Stimulated activated memory B cell treated with anti-CD40 and anti-IgM and Interleukin-4, amounts not matched to agents 10 μg/mL and 1 μg/mL and 100 μg/mL, for 72 hours (primary cell): ENCODE data around the gene LAMA1.

Experiments used
- ATAC-seq: fragments of 150-1000 bp; cut with Tn5 transposase; 2 replicates; pipeline ENCODE4 v1.10.0; 2021
- H3K27ac Mint-ChIP-seq: one replicate; pipeline ENCODE4 v1.8.0; 2022; ENCODE audit warnings: mild to moderate bottlenecking, mixed read lengths
- H3K27me3 Mint-ChIP-seq: one replicate; pipeline ENCODE4 v1.8.0; 2022; ENCODE audit warnings: mixed read lengths
- H3K36me3 Mint-ChIP-seq: one replicate; pipeline ENCODE4 v1.8.0; 2022; ENCODE audit warnings: mixed read lengths
- H3K4me1 Mint-ChIP-seq: one replicate; pipeline ENCODE4 v1.8.0; 2022; ENCODE audit warnings: mixed read lengths
- H3K4me3 Mint-ChIP-seq: one replicate; pipeline ENCODE4 v1.8.0; 2022; ENCODE audit warnings: mild to moderate bottlenecking, moderate library complexity, mixed read lengths
- H3K9me3 Mint-ChIP-seq: one replicate; pipeline ENCODE4 v1.8.0; 2022; ENCODE audit warnings: mixed read lengths

Gene LAMA1

DNA sequence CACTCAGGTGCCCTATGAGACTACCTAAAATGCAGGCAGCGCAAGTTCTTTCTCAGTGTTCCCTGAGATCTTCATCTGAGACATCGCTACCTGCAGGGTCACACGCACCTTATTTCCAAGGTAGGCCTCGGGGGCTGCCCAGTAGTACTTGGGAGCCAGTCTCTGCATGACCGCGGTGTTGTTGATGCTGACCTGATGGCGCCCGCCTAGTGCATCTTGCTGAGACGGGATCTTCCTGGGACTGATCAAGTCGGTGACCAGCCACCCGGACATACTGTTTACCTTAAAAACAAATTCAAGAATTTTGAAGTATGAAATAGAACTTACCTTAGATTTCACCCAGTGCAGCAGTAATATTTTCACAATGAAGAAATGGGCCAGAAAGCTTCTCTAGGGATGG is 80.1 kb downstream of the LAMA1 start:
- Mint-ChIP-seq H3K4me3 (no peak overlapping the region), H3K9me3 (peaks cover 3% of the 10 kb centered on the region), H3K36me3 (no peaks in the 10 kb centered on the region), H3K27me3 (no peaks in the 10 kb centered on the region), H3K4me1 (no peaks in the 10 kb centered on the region), H3K27ac (no peak overlapping the region)
- ATAC-seq: no peak

DNA sequence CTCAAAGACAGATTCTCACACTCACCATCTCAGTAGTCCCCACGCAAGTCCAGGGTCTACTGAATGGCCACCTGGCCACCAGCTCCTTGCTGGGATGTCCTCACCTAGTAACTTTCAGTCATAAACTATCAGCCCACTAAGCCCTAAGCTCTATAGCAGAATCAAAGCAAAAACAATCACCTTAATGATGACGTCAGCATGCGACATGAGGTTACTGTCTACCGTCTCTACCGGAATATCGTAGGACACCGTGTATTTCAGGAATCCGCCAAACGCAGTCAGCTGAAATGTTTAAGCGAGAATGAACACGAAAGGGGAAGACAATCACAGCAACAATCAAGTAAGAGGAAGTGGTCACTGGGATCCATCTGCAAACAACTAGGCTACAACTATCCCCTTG is 81.8 kb downstream of the LAMA1 start:
- no peaks in the 10 kb centered on the region for H3K9me3 Mint-ChIP-seq
- H3K4me3 Mint-ChIP-seq: no peak overlapping the region
- no peaks in the 10 kb centered on the region for H3K27me3 Mint-ChIP-seq
- ATAC-seq: no peak
- no peaks in the 10 kb centered on the region for H3K4me1 Mint-ChIP-seq
- no peaks in the 10 kb centered on the region for H3K36me3 Mint-ChIP-seq
- no peak overlapping the region for H3K27ac Mint-ChIP-seq

DNA sequence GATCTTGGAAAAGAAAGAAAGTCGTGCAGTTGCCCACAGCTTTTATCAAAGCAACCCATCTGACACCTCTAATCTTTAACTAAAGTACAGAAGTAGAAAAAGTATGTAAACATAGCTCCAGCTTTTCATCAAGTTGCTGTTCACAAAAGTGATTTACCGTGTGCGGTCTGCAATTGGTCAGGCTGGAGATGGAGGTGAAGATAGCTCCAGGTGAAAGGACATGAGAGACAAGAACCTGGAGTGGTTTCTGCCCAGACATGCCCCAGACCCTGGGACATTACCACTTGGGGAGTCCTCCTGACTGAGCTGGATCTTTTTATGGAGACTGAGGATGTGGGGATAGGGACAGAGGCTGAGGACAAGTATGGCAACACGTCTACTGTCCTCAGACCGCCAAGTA is 82.7 kb downstream of the LAMA1 start:
- ATAC-seq: no peak
- Mint-ChIP-seq H3K9me3 (no peaks in the 10 kb centered on the region), H3K27ac (no peak overlapping the region), H3K4me3 (no peak overlapping the region), H3K4me1 (no peaks in the 10 kb centered on the region), H3K27me3 (no peaks in the 10 kb centered on the region), H3K36me3 (no peaks in the 10 kb centered on the region)

DNA sequence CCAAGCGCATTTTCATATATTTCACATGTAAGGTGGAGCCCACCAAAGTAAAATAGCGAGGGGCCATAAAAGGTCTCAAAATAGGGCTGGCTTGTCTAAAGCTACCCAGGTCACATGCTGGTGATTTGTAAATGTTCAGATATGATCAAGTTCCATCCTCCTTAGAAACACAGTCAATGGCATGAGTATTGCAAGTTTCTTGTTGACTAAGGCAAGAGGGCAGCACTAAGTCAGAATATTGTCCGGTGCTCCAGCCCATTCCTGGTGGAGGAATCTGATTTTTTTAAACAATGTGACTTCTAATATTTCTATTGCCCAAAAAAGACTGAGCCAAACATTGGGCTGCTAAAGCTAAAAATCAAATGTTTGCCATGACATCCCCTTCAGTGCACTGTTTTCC is 85.1 kb downstream of the LAMA1 start:
- H3K36me3 Mint-ChIP-seq: no peaks in the 10 kb centered on the region
- ATAC-seq: no peak
- H3K4me3 Mint-ChIP-seq: no peak overlapping the region
- no peaks in the 10 kb centered on the region for H3K27me3 Mint-ChIP-seq
- no peaks in the 10 kb centered on the region for H3K4me1 Mint-ChIP-seq
- H3K27ac Mint-ChIP-seq: no peak overlapping the region
- H3K9me3 Mint-ChIP-seq: no peaks in the 10 kb centered on the region

DNA sequence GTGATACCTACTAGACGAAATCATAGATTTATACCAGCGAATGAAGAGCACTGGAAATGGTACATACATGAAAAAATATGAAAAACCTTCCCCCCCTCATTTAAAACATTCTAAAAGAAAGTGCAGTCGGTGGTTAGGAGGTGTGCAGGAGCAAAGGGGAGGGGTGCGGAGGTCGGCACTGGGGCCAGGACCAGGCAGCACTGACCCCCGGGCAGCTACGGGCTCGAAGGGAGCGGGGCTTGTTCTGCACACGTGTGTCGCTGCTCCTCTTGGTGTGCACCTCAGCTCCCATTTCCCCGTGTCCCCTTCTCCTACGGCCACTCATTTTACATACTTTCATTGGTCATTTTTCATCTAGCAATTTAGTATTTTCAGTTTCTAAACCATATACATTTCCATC is 89.0 kb downstream of the LAMA1 start:
- Mint-ChIP-seq H3K4me3 (no peak overlapping the region), H3K9me3 (no peaks in the 10 kb centered on the region), H3K4me1 (no peaks in the 10 kb centered on the region), H3K27me3 (peaks cover 8% of the 10 kb centered on the region), H3K27ac (no peak overlapping the region), H3K36me3 (no peaks in the 10 kb centered on the region)
- no peak for ATAC-seq

DNA sequence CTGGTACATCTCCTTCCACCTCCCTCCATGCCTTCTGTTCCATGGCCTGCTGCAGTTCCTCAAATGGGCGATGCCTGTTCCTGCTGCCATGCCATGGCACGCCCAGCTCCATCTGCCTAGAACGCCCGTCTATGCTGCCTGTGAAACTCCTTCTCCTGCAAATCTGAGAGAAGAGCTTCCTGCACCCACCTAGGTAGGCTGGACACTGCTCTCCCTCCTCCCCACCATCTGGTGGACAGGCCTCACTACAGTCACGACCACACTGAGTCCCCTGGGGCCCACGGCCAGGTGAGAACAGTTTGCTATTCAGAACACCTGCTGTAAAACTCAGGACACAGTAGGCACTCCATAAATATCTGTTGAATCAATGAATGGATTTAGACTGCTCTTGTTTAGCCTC is 92.4 kb downstream of the LAMA1 start:
- Mint-ChIP-seq H3K4me3 (no peak overlapping the region), H3K9me3 (peaks cover 5% of the 10 kb centered on the region), H3K27me3 (peaks cover 8% of the 10 kb centered on the region), H3K4me1 (no peaks in the 10 kb centered on the region), H3K27ac (no peak overlapping the region), H3K36me3 (no peaks in the 10 kb centered on the region)
- ATAC-seq: no peak

DNA sequence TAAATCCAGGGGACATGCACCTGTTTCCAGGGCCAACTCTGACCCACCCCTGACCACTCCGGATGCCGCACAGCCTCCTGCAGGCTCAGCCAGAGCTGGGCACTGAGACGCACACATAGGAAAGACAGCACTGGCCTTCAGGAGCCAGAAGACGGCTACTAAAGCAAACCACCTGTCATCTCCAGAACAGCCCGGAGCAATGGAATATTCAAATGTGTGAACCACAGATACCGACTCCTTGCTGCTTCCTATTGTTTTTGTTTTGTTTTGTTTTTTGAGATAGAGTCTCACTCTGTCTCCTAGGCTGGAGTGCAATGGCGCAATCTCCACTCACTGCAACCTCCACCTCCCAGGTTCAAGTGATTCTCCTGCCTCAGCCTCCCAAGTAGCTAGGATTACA is 94.0 kb downstream of the LAMA1 start:
- Mint-ChIP-seq H3K27ac (no peak overlapping the region), H3K4me3 (no peak overlapping the region), H3K4me1 (no peaks in the 10 kb centered on the region), H3K9me3 (peaks cover 5% of the 10 kb centered on the region), H3K27me3 (peaks cover 8% of the 10 kb centered on the region), H3K36me3 (no peaks in the 10 kb centered on the region)
- ATAC-seq: no peak

DNA sequence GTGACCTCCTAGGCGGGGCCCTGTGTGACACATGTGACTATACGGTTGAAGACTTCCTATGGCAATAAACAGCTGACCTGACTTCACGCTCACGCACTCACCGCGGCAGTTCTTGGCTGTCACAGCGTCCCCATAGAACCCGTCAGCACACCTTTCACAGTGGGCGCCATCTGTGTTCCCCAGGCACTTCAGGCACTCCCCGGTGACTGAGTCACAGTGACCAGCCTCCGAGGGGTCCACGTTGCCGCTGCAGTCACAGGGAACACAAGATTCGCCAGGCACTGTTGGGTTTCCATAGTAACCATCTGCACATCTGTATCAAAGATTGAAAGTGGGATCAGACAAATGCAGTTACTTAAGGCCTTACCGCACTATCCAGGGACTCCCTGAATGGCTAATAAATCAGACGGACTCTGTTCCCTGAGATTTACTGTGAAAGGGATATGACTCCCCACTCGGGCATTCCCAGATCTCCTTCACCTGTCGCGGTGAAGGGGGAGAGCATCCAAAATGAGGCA is 94.5 kb downstream of the LAMA1 start:
- Mint-ChIP-seq H3K9me3 (peaks cover 5% of the 10 kb centered on the region), H3K27ac (no peak overlapping the region), H3K36me3 (no peaks in the 10 kb centered on the region), H3K27me3 (peaks cover 8% of the 10 kb centered on the region), H3K4me3 (no peak overlapping the region), H3K4me1 (no peaks in the 10 kb centered on the region)
- ATAC-seq: no peak

DNA sequence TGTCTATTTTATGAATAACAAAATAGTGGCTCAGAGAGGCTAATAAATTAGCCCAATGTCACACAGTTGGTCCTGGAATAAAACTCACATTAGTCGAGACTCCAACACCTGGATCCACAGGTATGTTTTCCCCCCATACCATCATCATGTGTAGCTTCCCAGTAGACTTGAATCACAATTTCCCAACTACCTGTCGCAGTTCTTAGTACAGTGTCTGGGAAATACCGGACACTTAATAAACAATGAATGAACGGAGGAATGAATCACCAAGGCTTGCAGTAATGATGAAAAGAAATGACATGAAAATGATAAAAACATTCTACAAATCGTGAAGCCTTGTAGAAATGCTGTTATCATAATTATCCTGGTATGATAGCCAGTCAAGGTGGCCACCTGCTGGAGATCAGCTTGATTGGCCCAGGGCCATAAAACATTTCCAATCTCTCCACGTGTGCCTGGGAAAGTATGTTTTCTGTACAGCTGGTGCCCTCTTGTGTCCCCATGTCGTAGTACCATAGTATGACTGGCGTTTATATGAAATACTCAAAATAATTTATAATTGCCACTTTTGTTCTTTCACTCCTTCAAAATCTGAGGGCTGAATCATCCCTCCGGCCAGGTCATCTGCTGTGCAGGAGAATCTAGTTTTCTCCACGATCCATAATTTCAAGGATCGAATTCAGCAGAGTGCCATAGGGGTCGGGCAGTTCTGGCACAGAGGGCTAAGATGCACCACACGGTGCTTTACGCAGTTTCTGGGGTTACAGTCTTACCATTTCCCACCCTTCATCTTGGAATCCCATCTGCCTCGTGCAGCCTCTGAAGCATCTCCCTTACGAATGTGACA is 95.4 kb downstream of the LAMA1 start:
- Mint-ChIP-seq H3K4me3 (no peak overlapping the region), H3K9me3 (peaks cover 5% of the 10 kb centered on the region), H3K4me1 (no peaks in the 10 kb centered on the region), H3K36me3 (no peaks in the 10 kb centered on the region), H3K27ac (no peak overlapping the region), H3K27me3 (peaks cover 8% of the 10 kb centered on the region)
- ATAC-seq: no peak

DNA sequence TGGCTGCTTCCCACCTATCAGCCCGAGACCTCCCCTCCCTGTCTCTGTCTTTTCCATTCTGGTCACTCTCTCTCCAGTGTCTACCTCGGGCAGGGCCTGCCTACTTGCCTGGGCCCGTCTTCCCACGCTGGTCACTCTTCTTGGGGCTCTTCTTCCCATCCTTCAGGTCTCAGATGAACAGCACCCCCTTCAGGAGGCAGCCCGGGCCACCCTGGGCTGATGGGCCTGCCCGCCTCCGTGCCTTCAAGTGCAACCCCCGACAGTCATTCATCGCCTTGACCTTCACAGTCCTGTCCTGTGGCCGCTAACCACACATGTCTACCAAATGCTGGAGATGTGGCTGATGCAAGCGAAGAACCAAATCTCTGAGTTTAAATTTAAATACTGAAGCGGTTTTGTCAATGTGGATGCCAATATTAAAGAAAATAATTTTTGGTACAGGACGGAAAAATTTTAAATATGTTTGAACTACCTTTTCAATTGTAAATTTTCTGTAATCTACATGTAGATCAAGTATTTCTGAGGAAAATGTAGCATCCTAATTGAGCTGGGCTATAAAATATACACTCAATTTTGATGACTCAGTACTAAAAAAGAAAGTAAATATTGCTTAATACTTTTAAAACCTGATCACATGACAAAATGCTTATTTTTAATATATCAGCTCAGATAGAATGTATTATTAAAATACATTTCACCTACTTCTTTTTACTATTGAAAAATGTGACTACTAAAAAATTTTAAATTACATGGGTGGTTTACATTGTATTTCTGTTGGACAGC is 96.4 kb downstream of the LAMA1 start:
- Mint-ChIP-seq H3K27ac (no peak overlapping the region), H3K9me3 (peaks cover 5% of the 10 kb centered on the region)

DNA sequence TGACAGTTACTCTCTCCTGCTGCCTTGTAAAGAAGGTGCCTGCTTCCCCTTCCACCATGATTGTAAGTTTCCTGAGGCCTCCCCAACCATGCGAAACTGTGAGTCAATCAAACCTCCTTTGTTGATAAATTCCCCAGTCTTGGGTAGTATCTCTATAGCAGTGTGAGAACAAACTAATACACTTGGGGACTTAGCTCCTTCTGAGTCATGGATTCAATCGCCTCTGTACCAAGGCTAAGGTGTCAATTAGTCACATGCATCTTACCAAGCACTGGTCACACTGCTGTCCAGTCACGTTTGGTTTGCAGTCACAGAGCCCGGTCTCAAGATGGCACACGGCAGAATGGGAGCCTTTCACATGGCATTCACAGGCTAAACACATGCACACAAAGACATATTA is 100.6 kb downstream of the LAMA1 start:
- H3K9me3 Mint-ChIP-seq: peaks cover 5% of the 10 kb centered on the region
- ATAC-seq: no peak
- H3K4me1 Mint-ChIP-seq: no peaks in the 10 kb centered on the region
- H3K36me3 Mint-ChIP-seq: no peaks in the 10 kb centered on the region
- no peaks in the 10 kb centered on the region for H3K27me3 Mint-ChIP-seq
- no peak overlapping the region for H3K27ac Mint-ChIP-seq
- H3K4me3 Mint-ChIP-seq: no peak overlapping the region

More for the DNA sequence above, 96.4 kb downstream of the LAMA1 start:
- no peaks in the 10 kb centered on the region for H3K36me3 Mint-ChIP-seq
- H3K4me3 Mint-ChIP-seq: no peak overlapping the region
- H3K27me3 Mint-ChIP-seq: peaks cover 8% of the 10 kb centered on the region
- ATAC-seq: no peak
- H3K4me1 Mint-ChIP-seq: no peaks in the 10 kb centered on the region

DNA sequence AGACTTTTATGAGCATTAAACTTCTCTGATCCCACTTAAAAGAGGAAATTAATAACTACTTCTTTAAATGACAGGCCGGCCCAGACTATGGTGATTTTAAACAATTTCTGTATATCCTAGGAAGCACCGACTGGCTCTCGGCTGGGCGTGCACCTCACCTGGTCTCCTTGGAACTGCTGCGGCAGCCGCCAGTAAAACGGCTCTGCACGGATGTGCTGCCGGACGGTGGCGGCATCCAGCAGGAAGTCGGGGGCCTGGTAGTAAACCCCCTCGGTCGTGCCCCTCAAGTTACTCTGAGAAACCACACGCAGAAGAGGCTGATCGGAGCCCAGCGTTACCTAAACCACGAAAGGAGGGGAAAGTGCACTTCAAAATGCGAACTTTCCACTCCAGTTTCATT is 106.5 kb downstream of the LAMA1 start:
- no peak overlapping the region for H3K4me3 Mint-ChIP-seq
- no peaks in the 10 kb centered on the region for H3K27me3 Mint-ChIP-seq
- H3K27ac Mint-ChIP-seq: no peak overlapping the region
- no peaks in the 10 kb centered on the region for H3K4me1 Mint-ChIP-seq
- no peak for ATAC-seq
- H3K9me3 Mint-ChIP-seq: peaks cover 2% of the 10 kb centered on the region
- no peaks in the 10 kb centered on the region for H3K36me3 Mint-ChIP-seq

DNA sequence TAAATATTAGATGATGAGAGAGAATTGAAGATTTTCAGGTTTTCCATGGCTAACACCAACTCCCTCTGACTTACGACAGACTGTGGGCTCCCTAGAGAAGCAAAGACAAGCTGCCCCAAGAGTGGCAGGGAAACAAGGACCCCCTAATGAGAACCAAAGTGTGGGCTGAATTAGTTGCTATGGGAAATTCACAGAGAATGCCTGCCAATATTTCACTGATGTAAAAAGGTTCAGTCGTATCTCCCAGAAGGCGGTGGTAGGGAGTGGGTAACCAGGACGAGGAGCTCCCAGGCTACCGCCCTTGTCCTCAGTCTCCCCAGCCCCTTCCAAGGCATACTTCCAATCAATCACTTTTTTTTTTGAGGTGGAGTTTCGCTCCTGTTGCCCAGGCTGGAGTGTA is 113.6 kb downstream of the LAMA1 start:
- peaks cover 2% of the 10 kb centered on the region for H3K9me3 Mint-ChIP-seq
- no peak overlapping the region for H3K4me3 Mint-ChIP-seq
- ATAC-seq: no peak
- H3K4me1 Mint-ChIP-seq: no peaks in the 10 kb centered on the region
- no peak overlapping the region for H3K27ac Mint-ChIP-seq
- H3K36me3 Mint-ChIP-seq: no peaks in the 10 kb centered on the region
- H3K27me3 Mint-ChIP-seq: no peaks in the 10 kb centered on the region

DNA sequence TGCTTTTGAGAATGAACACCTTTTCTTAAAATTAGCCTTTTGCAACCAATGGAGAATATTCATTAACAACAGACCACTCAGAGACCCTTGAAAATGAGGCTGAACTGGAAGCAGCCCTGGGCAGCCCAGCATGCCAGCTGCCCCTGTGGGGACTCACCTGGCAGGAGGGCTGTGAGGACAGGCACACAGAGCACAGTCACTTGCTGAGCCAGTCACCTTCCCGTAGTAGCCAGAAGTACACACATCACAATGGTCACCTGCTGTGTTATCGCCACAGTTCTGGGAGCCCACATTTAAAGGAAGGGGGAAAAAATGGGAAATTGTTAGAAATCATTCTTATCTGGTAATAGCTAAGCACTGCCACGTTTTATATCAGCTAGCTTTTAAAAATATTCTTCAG is 115.5 kb downstream of the LAMA1 start:
- ATAC-seq: no peak
- H3K4me3 Mint-ChIP-seq: no peak overlapping the region

DNA sequence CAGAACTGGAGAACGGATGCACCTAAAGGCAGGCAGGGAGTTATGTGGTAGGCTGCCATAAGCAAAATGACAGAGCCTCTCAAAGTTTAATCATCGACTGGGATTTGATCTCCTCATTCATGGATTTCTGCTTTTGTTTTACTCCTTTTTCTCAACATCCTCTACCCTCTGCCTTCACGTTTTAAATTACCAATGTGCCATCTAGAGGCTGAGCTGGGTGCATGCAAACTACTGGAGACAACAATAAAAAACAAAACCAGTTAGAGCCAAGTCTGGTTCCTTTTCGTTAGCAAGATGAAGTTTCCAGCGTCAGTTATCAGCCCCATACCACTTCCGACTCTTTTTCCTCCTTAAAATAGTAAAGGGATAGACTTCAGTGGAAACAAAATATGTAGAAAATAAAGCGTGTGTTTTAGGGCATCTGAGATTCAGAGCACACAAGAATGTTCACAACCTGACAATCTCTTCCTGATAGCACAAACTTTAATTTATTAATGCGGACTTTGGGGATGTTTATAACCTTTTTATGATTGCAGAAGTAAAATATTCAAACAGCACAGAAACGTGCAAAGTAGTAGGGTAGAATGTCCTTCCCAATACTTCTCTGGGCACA is 117.0 kb downstream of the LAMA1 start:
- Mint-ChIP-seq H3K9me3 (peaks cover 2% of the 10 kb centered on the region), H3K27ac (no peak overlapping the region), H3K27me3 (no peaks in the 10 kb centered on the region), H3K4me3 (no peak overlapping the region), H3K36me3 (no peaks in the 10 kb centered on the region), H3K4me1 (no peaks in the 10 kb centered on the region)
- ATAC-seq: no peak

More for the DNA sequence above, 115.5 kb downstream of the LAMA1 start:
- Mint-ChIP-seq H3K36me3 (no peaks in the 10 kb centered on the region), H3K4me1 (no peaks in the 10 kb centered on the region), H3K27ac (no peak overlapping the region), H3K9me3 (peaks cover 2% of the 10 kb centered on the region), H3K27me3 (no peaks in the 10 kb centered on the region)
